PC-3 (cell line): ENCODE measurements around the gene MDFIC. TPM values are rescaled to one million over a fixed set of nuclear protein-coding genes. Genes with fewer than 3 reads are reported as not detected.

ENCODE experiments used
- ATAC-seq: fragments of 200-7000 bp; cut with Tn5 transposase; 2 replicates; pipeline ENCODE4 v1.9.1; 2020; ENCODE audit warnings: mild to moderate bottlenecking, moderate library complexity
- BruUV-seq: library from RNA; stranded (reverse); fragments of 400-500 nt; replicated peaks from 2 replicates; lab custom pipeline; 2021; lab: Mats Ljungman, UMichigan
- CTCF ChIA-PET: fragments of 300-600 bp; sonication (Branson Sonifier 250); formaldehyde crosslinking; loops from one replicate; lab custom pipeline; 2022; ENCODE audit warnings: antibody characterized with exemption; lab: Charles Lee
- POLR2A ChIA-PET: fragments of 300-600 bp; sonication (Branson Sonifier 250); formaldehyde crosslinking; loops from one replicate; lab custom pipeline; 2022; ENCODE audit warnings: antibody characterized with exemption; ENCODE audit not compliant: unreplicated experiment; lab: Charles Lee
- DNase-seq: peaks from one replicate; pipeline ENCODE4 v3.0.0-alpha.2; 2015
- H2AFZ ChIP-seq: fragments of 300-600 bp; sonication (generic); 2 replicates; pipeline ENCODE4 v1.6.0; 2016; ENCODE audit warnings: antibody characterized with exemption, low read length
- H3F3A ChIP-seq: fragments of 300-600 bp; sonication (generic); one replicate; pipeline ENCODE4 v1.6.0; 2017; ENCODE audit warnings: antibody characterized with exemption, low read length, control low read depth, mild to moderate bottlenecking; ENCODE audit not compliant: unreplicated experiment
- H3K27ac ChIP-seq: fragments of 300-600 bp; sonication (generic); 2 replicates; pipeline ENCODE4 v1.5.1; 2016; ENCODE audit warnings: mild to moderate bottlenecking, low read length
- H3K27me3 ChIP-seq: fragments of 300-600 bp; sonication (generic); 2 replicates; pipeline ENCODE4 v1.6.1; 2016; ENCODE audit warnings: low read length, mixed read lengths
- H3K36me3 ChIP-seq: fragments of 300-600 bp; sonication (generic); 2 replicates; pipeline ENCODE4 v1.6.1; 2016; ENCODE audit warnings: low read depth, mixed run types, low read length, mixed read lengths
- H3K4me1 ChIP-seq: fragments of 300-600 bp; sonication (generic); 2 replicates; pipeline ENCODE4 v1.5.1; 2016; ENCODE audit warnings: low read length; ENCODE audit not compliant: insufficient read depth
- H3K4me2 ChIP-seq: fragments of 300-600 bp; sonication (generic); 2 replicates; pipeline ENCODE4 v1.6.0; 2016; ENCODE audit warnings: low read length
- H3K4me3 ChIP-seq: fragments of 300-600 bp; sonication (generic); 2 replicates; pipeline ENCODE4 v1.5.1; 2016; ENCODE audit warnings: mild to moderate bottlenecking, low read length, mixed read lengths
- H3K79me2 ChIP-seq: fragments of 300-600 bp; sonication (generic); 2 replicates; pipeline ENCODE4 v1.6.1; 2017; ENCODE audit warnings: low read length, mixed read lengths
- H3K9ac ChIP-seq: fragments of 300-600 bp; sonication (generic); 2 replicates; pipeline ENCODE4 v1.6.0; 2016; ENCODE audit warnings: mild to moderate bottlenecking, low read length
- H3K9me2 ChIP-seq: fragments of 300-600 bp; sonication (generic); replicated peaks from 2 replicates; pipeline ENCODE4 v1.6.1; 2016; ENCODE audit warnings: mixed run types, low read length, mixed read lengths
- H3K9me3 ChIP-seq: fragments of 300-600 bp; sonication (generic); 2 replicates; pipeline ENCODE4 v1.6.1; 2016; ENCODE audit warnings: low read length, mixed read lengths
- H4K20me1 ChIP-seq: fragments of 300-600 bp; sonication (generic); 2 replicates; pipeline ENCODE4 v1.6.1; 2016; ENCODE audit warnings: low read length, mixed read lengths
- EZH2 ChIP-seq: fragments of 300-600 bp; sonication (generic); IDR thresholded peaks from one replicate; pipeline ENCODE4 v1.6.1; 2017; ENCODE audit warnings: antibody characterized with exemption, mild to moderate bottlenecking, low read length; ENCODE audit not compliant: unreplicated experiment
- EZH2phosphoT487 ChIP-seq: fragments of 300-600 bp; sonication (generic); IDR thresholded peaks from 2 replicates; pipeline ENCODE4 v1.6.1; 2018; ENCODE audit warnings: mild to moderate bottlenecking, antibody characterized with exemption, low read length, borderline replicate concordance
- intact Hi-C: fragments of 100-400 bp; cut with micrococcal nuclease; formaldehyde crosslinking; loops from 2 replicates; pipeline ENCODE4 v1.9.0; 2023
- total RNA-seq: library from RNA; depleted of rRNA; stranded (reverse); fragments of >200 nt; gene quantifications from 2 replicates; pipeline ENCODE4 v1.2.3, GENCODE V29; 2014
- TF ChIP-seq, protein P1 (sequence below): fragments of 300-600 bp; sonication (generic); conservative IDR thresholded peaks from 2 replicates; pipeline ENCODE4 v1.5.1; 2017; ENCODE audit warnings: antibody characterized with exemption, low read depth, mild to moderate bottlenecking, low read length

Gene MDFIC
- total RNA-seq, 1 experiment from 2014 or later: 33.9 TPM

DNA sequence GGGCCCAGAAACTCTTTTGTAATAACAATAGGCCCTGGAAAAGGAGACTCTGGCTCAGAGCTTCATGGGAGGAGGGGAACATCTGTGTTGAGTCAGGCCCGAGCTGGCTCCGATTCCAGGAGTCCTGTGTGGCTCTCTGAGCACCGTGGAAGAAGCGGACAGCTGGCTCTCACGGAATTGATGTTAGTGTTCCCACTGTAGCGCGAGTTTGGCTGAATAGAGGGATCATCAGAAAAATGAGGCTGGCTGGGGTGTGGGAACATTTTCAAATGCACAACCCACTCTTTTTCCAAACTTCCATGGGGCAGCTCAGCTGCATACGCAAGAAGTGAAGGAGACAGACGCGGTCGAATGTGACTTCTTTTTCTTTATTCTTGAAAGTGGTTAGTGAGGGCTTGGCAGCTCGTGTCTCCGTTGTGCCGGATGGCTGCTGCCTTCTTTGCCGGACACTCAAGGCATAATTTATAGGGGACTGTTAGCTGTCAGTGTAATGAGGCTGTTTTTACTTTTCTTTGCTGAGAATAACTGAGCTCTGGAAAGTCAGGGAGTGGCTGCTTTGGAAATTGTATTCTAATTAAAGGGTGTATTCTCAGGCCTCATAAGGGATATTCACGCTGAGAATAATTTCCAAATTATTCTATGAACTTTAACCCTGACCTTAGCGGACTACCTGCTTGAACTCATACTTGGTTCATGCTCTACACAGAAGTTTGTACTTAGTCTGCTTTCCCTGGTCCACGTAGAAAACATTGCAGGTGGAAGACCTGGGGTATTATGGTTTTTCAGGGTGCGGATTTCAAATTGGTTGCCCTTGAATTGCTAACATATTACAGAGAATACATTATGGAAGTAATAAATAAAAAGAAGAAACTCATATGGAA lies 23.1 kb downstream of the MDFIC start:
- Histone ChIP-seq H2AFZ (no peak overlapping the region), H3K4me2 (no peak overlapping the region), H3F3A (no peaks in the 10 kb centered on the region), H3K27ac (no peak overlapping the region), H3K79me2 (no peaks in the 10 kb centered on the region), H4K20me1 (no peaks in the 10 kb centered on the region), H3K4me3 (no peak overlapping the region), H3K9me2 (no peaks in the 10 kb centered on the region), H3K36me3 (no peaks in the 10 kb centered on the region), H3K9ac (no peak overlapping the region), H3K9me3 (no peaks in the 10 kb centered on the region), H3K27me3 (no peaks in the 10 kb centered on the region), H3K4me1 (no peaks in the 10 kb centered on the region)
- BruUV-seq: no TSS peak
- ChIA-PET POLR2A (no interaction called here), CTCF (no interaction called here)
- TF ChIP-seq EZH2 (no peak), EZH2phosphoT487 (no peak)
- TF ChIP-seq, protein P1, sequence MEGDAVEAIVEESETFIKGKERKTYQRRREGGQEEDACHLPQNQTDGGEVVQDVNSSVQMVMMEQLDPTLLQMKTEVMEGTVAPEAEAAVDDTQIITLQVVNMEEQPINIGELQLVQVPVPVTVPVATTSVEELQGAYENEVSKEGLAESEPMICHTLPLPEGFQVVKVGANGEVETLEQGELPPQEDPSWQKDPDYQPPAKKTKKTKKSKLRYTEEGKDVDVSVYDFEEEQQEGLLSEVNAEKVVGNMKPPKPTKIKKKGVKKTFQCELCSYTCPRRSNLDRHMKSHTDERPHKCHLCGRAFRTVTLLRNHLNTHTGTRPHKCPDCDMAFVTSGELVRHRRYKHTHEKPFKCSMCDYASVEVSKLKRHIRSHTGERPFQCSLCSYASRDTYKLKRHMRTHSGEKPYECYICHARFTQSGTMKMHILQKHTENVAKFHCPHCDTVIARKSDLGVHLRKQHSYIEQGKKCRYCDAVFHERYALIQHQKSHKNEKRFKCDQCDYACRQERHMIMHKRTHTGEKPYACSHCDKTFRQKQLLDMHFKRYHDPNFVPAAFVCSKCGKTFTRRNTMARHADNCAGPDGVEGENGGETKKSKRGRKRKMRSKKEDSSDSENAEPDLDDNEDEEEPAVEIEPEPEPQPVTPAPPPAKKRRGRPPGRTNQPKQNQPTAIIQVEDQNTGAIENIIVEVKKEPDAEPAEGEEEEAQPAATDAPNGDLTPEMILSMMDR: no peak
- ATAC-seq (no peak), DNase-seq (no peak)
- intact Hi-C loops: no loop called here

GRCh38 chr7:114949231-114949630 lies 27.3 kb downstream of the MDFIC start:
- H2AFZ ChIP-seq: no peak overlapping the region
- no peak overlapping the region for H3K4me2 ChIP-seq
- no peaks in the 10 kb centered on the region for H3K36me3 ChIP-seq
- no peaks in the 10 kb centered on the region for H3K79me2 ChIP-seq
- H3K9ac ChIP-seq: no peak overlapping the region
- no peaks in the 10 kb centered on the region for H3F3A ChIP-seq
- no peaks in the 10 kb centered on the region for H4K20me1 ChIP-seq
- H3K9me3 ChIP-seq: no peaks in the 10 kb centered on the region
- CTCF ChIA-PET: no interaction called here
- no TSS peak for BruUV-seq
- intact Hi-C loops: no loop called here
- H3K27me3 ChIP-seq: no peaks in the 10 kb centered on the region
- DNase-seq (no peak), ATAC-seq (no peak)
- POLR2A ChIA-PET: no interaction called here
- H3K9me2 ChIP-seq: no peaks in the 10 kb centered on the region
- H3K4me3 ChIP-seq: no peak overlapping the region
- H3K4me1 ChIP-seq: no peaks in the 10 kb centered on the region
- no peak for TF ChIP-seq EZH2
- no peak for TF ChIP-seq EZH2phosphoT487
- H3K27ac ChIP-seq: no peak overlapping the region

DNA sequence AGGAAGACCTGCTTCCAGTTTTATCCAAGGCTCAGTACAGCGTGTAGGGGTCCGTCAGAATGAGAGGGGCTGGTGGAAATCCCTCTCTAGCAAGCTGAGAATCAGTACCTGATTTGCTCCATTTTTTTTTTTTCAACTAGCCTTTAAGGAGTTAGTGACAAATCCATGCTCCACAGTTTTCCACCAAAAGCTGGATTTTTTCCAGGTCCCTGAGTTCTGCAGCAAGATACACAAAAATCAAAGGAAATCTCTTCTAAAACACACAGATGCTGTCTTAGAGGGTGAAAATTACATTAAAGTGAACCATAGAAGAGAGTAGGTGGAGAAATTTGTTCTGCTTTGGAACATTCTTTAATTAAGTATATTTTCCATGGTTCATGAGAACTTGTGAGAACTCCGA lies 30.4 kb downstream of the MDFIC start:
- no peak overlapping the region for H3K27ac ChIP-seq
- DNase-seq: no peak
- no peak for TF ChIP-seq EZH2
- no peaks in the 10 kb centered on the region for H3K9me3 ChIP-seq
- BruUV-seq: no TSS peak
- no peak overlapping the region for H3K4me2 ChIP-seq
- intact Hi-C loops: no loop called here
- no peak overlapping the region for H3K4me3 ChIP-seq
- ChIA-PET CTCF (no interaction called here), POLR2A (no interaction called here)
- H3K79me2 ChIP-seq: no peaks in the 10 kb centered on the region
- H3K27me3 ChIP-seq: no peaks in the 10 kb centered on the region
- H2AFZ ChIP-seq: no peak overlapping the region
- H3F3A ChIP-seq: no peaks in the 10 kb centered on the region
- no peaks in the 10 kb centered on the region for H3K4me1 ChIP-seq
- H3K9me2 ChIP-seq: no peaks in the 10 kb centered on the region
- no peak for ATAC-seq
- H3K36me3 ChIP-seq: no peaks in the 10 kb centered on the region
- H3K9ac ChIP-seq: no peak overlapping the region
- no peaks in the 10 kb centered on the region for H4K20me1 ChIP-seq
